H9 (cell line): Measurements from ENCODE around the gene ZSCAN25. TPM values are rescaled to one million over a fixed set of nuclear protein-coding genes. Genes with fewer than 3 reads are reported as not detected.
"Not testable (repeated sequence)": the region's sequence is repeated elsewhere in the genome, so short reads cannot be mapped to it uniquely, and the experiment has no call there.

ENCODE experiments used
- DNase-seq: peaks from one replicate; pipeline ENCODE4 v3.0.0-alpha.2; 2017
- H2AFZ ChIP-seq: one replicate; pipeline ENCODE4 v1.6.1; 2013; ENCODE audit warnings: mild to moderate bottlenecking, low read length, control low read depth, moderate library complexity
- H2AK5ac ChIP-seq: 2 replicates; pipeline ENCODE4 v1.6.1; 2013; ENCODE audit warnings: low read length, control low read depth, mixed read lengths; ENCODE audit not compliant: insufficient read length
- H2BK120ac ChIP-seq: one replicate; pipeline ENCODE4 v1.6.1; 2013; ENCODE audit warnings: low read depth, mild to moderate bottlenecking, low read length, control low read depth, inconsistent platforms; ENCODE audit not compliant: poor library complexity, severe bottlenecking
- H2BK12ac ChIP-seq: 2 replicates; pipeline ENCODE4 v1.6.1; 2013; ENCODE audit warnings: low read length, control low read depth, mixed read lengths, low read depth; ENCODE audit not compliant: insufficient read length
- H2BK15ac ChIP-seq: 2 replicates; pipeline ENCODE4 v1.6.1; 2013; ENCODE audit warnings: low read depth, low read length, control low read depth
- H2BK20ac ChIP-seq: one replicate; pipeline ENCODE4 v1.6.1; 2013; ENCODE audit warnings: low read depth, mild to moderate bottlenecking, low read length, control low read depth, inconsistent platforms; ENCODE audit not compliant: poor library complexity, severe bottlenecking
- H2BK5ac ChIP-seq: 2 replicates; pipeline ENCODE4 v1.6.1; 2013; ENCODE audit warnings: low read length, control low read depth, mixed read lengths; ENCODE audit not compliant: insufficient read length
- H3K14ac ChIP-seq: 2 replicates; pipeline ENCODE4 v1.6.1; 2013; ENCODE audit warnings: low read length, control low read depth; ENCODE audit not compliant: insufficient read depth
- H3K18ac ChIP-seq: 2 replicates; pipeline ENCODE4 v1.6.1; 2013; ENCODE audit warnings: low read depth, mild to moderate bottlenecking, mixed read lengths, low read length, control low read depth; ENCODE audit not compliant: insufficient read length
- H3K23ac ChIP-seq: 2 replicates; pipeline ENCODE4 v1.6.1; 2013; ENCODE audit warnings: low read length, control low read depth, mixed read lengths, low read depth; ENCODE audit not compliant: insufficient read length
- H3K23me2 ChIP-seq: 2 replicates; pipeline ENCODE4 v1.6.1; 2013; ENCODE audit warnings: low read depth, mild to moderate bottlenecking, mixed read lengths, low read length, control low read depth; ENCODE audit not compliant: insufficient read length, poor library complexity, severe bottlenecking
- H3K27ac ChIP-seq: 2 replicates; pipeline ENCODE4 v1.5.1; 2013; ENCODE audit warnings: low read length, control low read depth, mixed read lengths, low read depth; ENCODE audit not compliant: insufficient read length
- H3K27me3 ChIP-seq: 2 replicates; pipeline ENCODE4 v1.6.1; 2013; ENCODE audit warnings: low read length, control low read depth, inconsistent platforms; ENCODE audit not compliant: insufficient read depth
- H3K4ac ChIP-seq: 2 replicates; pipeline ENCODE4 v1.6.1; 2013; ENCODE audit warnings: low read depth, mild to moderate bottlenecking, control low read depth, inconsistent platforms, low read length, moderate library complexity
- H3K4me1 ChIP-seq: 2 replicates; pipeline ENCODE4 v1.6.1; 2013; ENCODE audit warnings: low read length, control low read depth, inconsistent platforms; ENCODE audit not compliant: insufficient read depth
- H3K4me2 ChIP-seq: 2 replicates; pipeline ENCODE4 v1.6.1; 2013; ENCODE audit warnings: low read length, control low read depth, mixed read lengths; ENCODE audit not compliant: insufficient read length, insufficient read depth
- H3K56ac ChIP-seq: 2 replicates; pipeline ENCODE4 v1.6.1; 2013; ENCODE audit warnings: low read depth, mild to moderate bottlenecking, mixed read lengths, low read length, control low read depth; ENCODE audit not compliant: insufficient read length
- H3K79me1 ChIP-seq: 2 replicates; pipeline ENCODE4 v1.6.1; 2013; ENCODE audit warnings: low read depth, mild to moderate bottlenecking, moderate library complexity, low read length, control low read depth, inconsistent platforms; ENCODE audit not compliant: insufficient read depth, poor library complexity, severe bottlenecking
- H3K79me2 ChIP-seq: 2 replicates; pipeline ENCODE4 v1.6.1; 2013; ENCODE audit warnings: low read length, control low read depth, inconsistent platforms; ENCODE audit not compliant: insufficient read depth
- H3K9ac ChIP-seq: 2 replicates; pipeline ENCODE4 v1.6.1; 2013; ENCODE audit warnings: low read length, control low read depth, mixed read lengths; ENCODE audit not compliant: insufficient read length; ENCODE audit errors: extremely low read depth
- H3K9me3 ChIP-seq: one replicate; pipeline ENCODE4 v1.6.1; 2013; ENCODE audit warnings: low read depth, low read length, inconsistent platforms; ENCODE audit not compliant: control insufficient read depth
- H3T11ph ChIP-seq: one replicate; pipeline ENCODE4 v1.6.1; 2013; ENCODE audit warnings: mild to moderate bottlenecking, low read length, control low read depth, inconsistent platforms
- H4K20me1 ChIP-seq: one replicate; pipeline ENCODE4 v1.6.1; 2013; ENCODE audit not compliant: control insufficient read depth, insufficient read length, insufficient read depth
- H4K5ac ChIP-seq: 2 replicates; pipeline ENCODE4 v1.6.1; 2013; ENCODE audit warnings: low read depth, mild to moderate bottlenecking, mixed read lengths, low read length, control low read depth; ENCODE audit not compliant: insufficient read length
- H4K8ac ChIP-seq: replicated peaks from 2 replicates; pipeline ENCODE4 v1.6.1; 2013; ENCODE audit warnings: low read length, control low read depth, mixed read lengths, low read depth; ENCODE audit not compliant: insufficient read length
- H4K91ac ChIP-seq: 2 replicates; pipeline ENCODE4 v1.6.1; 2013; ENCODE audit warnings: low read depth, mild to moderate bottlenecking, moderate library complexity, mixed read lengths, low read length, control low read depth; ENCODE audit not compliant: insufficient read length
- H3K27ac Mint-ChIP-seq, 3 experiments: 2 replicates in 2 of 3; 3 replicates in 1 of 3; pipeline ENCODE4 v1.8.0; 2020 to 2021; ENCODE audit warnings: mixed read lengths in 3 of 3, mild to moderate bottlenecking in 1 of 3, moderate library complexity in 1 of 3
- H3K27me3 Mint-ChIP-seq: 2 replicates; pipeline ENCODE4 v1.8.0; 2021; ENCODE audit warnings: low read depth, mild to moderate bottlenecking, moderate library complexity, mixed read lengths
- H3K36me3 Mint-ChIP-seq, 3 experiments: 2 replicates in 2 of 3; 3 replicates in 1 of 3; pipeline ENCODE4 v1.8.0; 2020 to 2021; ENCODE audit warnings: low read depth in 3 of 3, mixed read lengths in 3 of 3; ENCODE audit not compliant: insufficient read depth in 1 of 3
- H3K4me1 Mint-ChIP-seq, 2 experiments: 2 replicates each; pipeline ENCODE4 v1.8.0; 2020; ENCODE audit warnings: mixed read lengths in 2 of 2
- H3K4me3 Mint-ChIP-seq, 2 experiments: 2 replicates in 1 of 2; 3 replicates in 1 of 2; pipeline ENCODE4 v1.8.0; 2020 to 2021; ENCODE audit warnings: mild to moderate bottlenecking in 2 of 2, mixed read lengths in 2 of 2, moderate library complexity in 1 of 2
- H3K9me3 Mint-ChIP-seq, 2 experiments: 2 replicates in 1 of 2; 3 replicates in 1 of 2; pipeline ENCODE4 v1.8.0; 2020; ENCODE audit warnings: mild to moderate bottlenecking in 2 of 2, mixed read lengths in 2 of 2, moderate library complexity in 1 of 2
- CTCF ChIP-seq: fragments of 200-600 bp; sonication (generic); conservative IDR thresholded peaks from 3 replicates; pipeline ENCODE4 v1.8.0; 2021; ENCODE audit warnings: antibody characterized with exemption, mild to moderate bottlenecking
- WGBS: extraction: QIAGEN DNeasy Blood & Tissue Kit; methylation state at CpG from one replicate; pipeline ENCODE4 v1.1.7; 2013; ENCODE audit warnings: missing lambda C conversion rate, low lambda C conversion rate, mixed read lengths; ENCODE audit not compliant: insufficient read length; ENCODE audit errors: extremely low coverage; 5-methylcytosine and 5-hydroxymethylcytosine counted together
- total RNA-seq: library from RNA; stranded (reverse); gene quantifications from 2 replicates; pipeline ENCODE4 v1.2.1, GENCODE V29; 2021

The ZSCAN25 gene
- total RNA-seq, 1 experiment from 2014 or later: 21.3 TPM

GRCh38 chr7:99652671-99653070 is 35.9 kb downstream of the ZSCAN25 start:
- Histone ChIP-seq H3K4me1 (no peaks in the 10 kb centered on the region), H3K18ac (no peak overlapping the region), H4K8ac (no peak overlapping the region), H3K23me2 (no peaks in the 10 kb centered on the region), H2BK120ac (no peak overlapping the region), H3K14ac (no peak overlapping the region), H4K20me1 (no peaks in the 10 kb centered on the region), H3K27ac (no peak overlapping the region), H3K9me3 (no peaks in the 10 kb centered on the region), H3T11ph (no peak overlapping the region), H3K79me1 (no peaks in the 10 kb centered on the region), H2BK12ac (no peak overlapping the region), H3K4me2 (no peak overlapping the region), H2BK20ac (no peak overlapping the region), H2BK15ac (no peak overlapping the region), H2AK5ac (no peak overlapping the region), H3K23ac (no peak overlapping the region), H4K91ac (no peak overlapping the region), H2BK5ac (no peak overlapping the region), H3K79me2 (no peaks in the 10 kb centered on the region), H3K27me3 (no peaks in the 10 kb centered on the region), H4K5ac (no peak overlapping the region), H3K56ac (no peak overlapping the region), H2AFZ (no peak overlapping the region), H3K4ac (no peak overlapping the region), H3K9ac (no peak overlapping the region)
- H3K4me1 Mint-ChIP-seq: no peaks in the 10 kb centered on the region
- H3K4me3 Mint-ChIP-seq: no peak overlapping the region
- peaks cover 6% of the 10 kb centered on the region in 2 experiments; a peak in 4 of 5 replicates for H3K9me3 Mint-ChIP-seq
- no peak overlapping the region for H3K27ac Mint-ChIP-seq
- DNase-seq: no peak
- no peak for TF ChIP-seq CTCF
- H3K36me3 Mint-ChIP-seq: peaks cover 0 to 3% (median 2%) of the 10 kb centered on the region in 3 experiments; a peak in 5 of 7 replicates
- WGBS: no CpG with 5 or more reads among the region's 2 CpGs
- H3K27me3 Mint-ChIP-seq: no peaks in the 10 kb centered on the region

GRCh38 chr7:99653269-99653668 is 36.5 kb downstream of the ZSCAN25 start:
- not testable (repeated sequence) for H3K9ac ChIP-seq, H3K23ac ChIP-seq, H3K79me1 ChIP-seq, H3K27me3 Mint-ChIP-seq, H3K18ac ChIP-seq, H3K27ac ChIP-seq, H3K27me3 ChIP-seq, H3K56ac ChIP-seq, H3K14ac ChIP-seq, H3K4me1 Mint-ChIP-seq, H2BK120ac ChIP-seq, H4K5ac ChIP-seq, H4K20me1 ChIP-seq, H2AFZ ChIP-seq, H4K8ac ChIP-seq, H3K4me1 ChIP-seq, H3K27ac Mint-ChIP-seq, H2AK5ac ChIP-seq, H2BK12ac ChIP-seq, H3K79me2 ChIP-seq, H2BK15ac ChIP-seq, H3K23me2 ChIP-seq, H3K4ac ChIP-seq, DNase-seq, H3K36me3 Mint-ChIP-seq, H2BK5ac ChIP-seq, H4K91ac ChIP-seq, H3T11ph ChIP-seq, H2BK20ac ChIP-seq, H3K4me2 ChIP-seq, H3K9me3 ChIP-seq, H3K4me3 Mint-ChIP-seq
- peaks cover 10 to 11% of the 10 kb centered on the region in 2 experiments; a peak in 4 of 5 replicates for H3K9me3 Mint-ChIP-seq
- no CpG with 5 or more reads among the region's 4 CpGs for WGBS
